HepG2 (cell line): Measurements from ENCODE around the gene EPHA1. TPM values are rescaled to one million over a fixed set of nuclear protein-coding genes. Genes with fewer than 3 reads are reported as not detected.

Experiments used
- CTCF ChIP-seq: sonication (generic); formaldehyde crosslinking; IDR thresholded peaks from 2 replicates; pipeline ENCODE4 v1.5.0; 2020; ENCODE audit warnings: mild to moderate bottlenecking, missing genetic modification reagents, moderate library complexity
- DBP ChIP-seq: sonication (generic); formaldehyde crosslinking; IDR thresholded peaks from 2 replicates; pipeline ENCODE4 v1.4.0; 2020; ENCODE audit warnings: missing genetic modification reagents; ENCODE audit errors: not compliant biosample characterization
- ESRRA ChIP-seq: sonication (generic); formaldehyde crosslinking; IDR thresholded peaks from 2 replicates; pipeline ENCODE4 v1.5.1; 2020; ENCODE audit warnings: mild to moderate bottlenecking, low read depth, missing genetic modification reagents
- NFIB ChIP-seq: sonication (generic); formaldehyde crosslinking; IDR thresholded peaks from 2 replicates; pipeline ENCODE4 v1.9.0; 2021; ENCODE audit warnings: missing genetic modification reagents, mild to moderate bottlenecking, borderline replicate concordance
- RFX1 ChIP-seq: fragments of 450-650 bp; IDR thresholded peaks from 2 replicates; pipeline ENCODE4 v1.6.1; 2017
- SRF ChIP-seq: IDR thresholded peaks from 2 replicates; pipeline ENCODE4 v1.6.1; 2011; ENCODE audit warnings: mild to moderate bottlenecking, low read depth, low read length, moderate library complexity
- ZBTB46 ChIP-seq: sonication (generic); formaldehyde crosslinking; IDR thresholded peaks from 2 replicates; pipeline ENCODE4 v1.4.0; 2020; ENCODE audit warnings: mild to moderate bottlenecking, missing genetic modification reagents, borderline replicate concordance
- ZNF550 ChIP-seq: sonication (generic); formaldehyde crosslinking; IDR thresholded peaks from 2 replicates; pipeline ENCODE4 v1.4.0; 2020; ENCODE audit warnings: mild to moderate bottlenecking, missing genetic modification reagents, borderline replicate concordance
- ZNF746 ChIP-seq: sonication (generic); formaldehyde crosslinking; IDR thresholded peaks from 2 replicates; pipeline ENCODE4 v1.8.0; 2022; ENCODE audit warnings: mild to moderate bottlenecking, missing genetic modification reagents
- ZSCAN31 ChIP-seq: sonication (generic); formaldehyde crosslinking; IDR thresholded peaks from 2 replicates; pipeline ENCODE4 v1.5.0; 2020; ENCODE audit warnings: low read depth, mild to moderate bottlenecking, missing genetic modification reagents
- polyA plus RNA-seq, 8 experiments: library from polyadenylated mRNA; depleted of rRNA in 3 of 8; stranded (reverse) in 7 of 8; unstranded in 1 of 8; fragments of >200 nt; fragmentation: Illumina TruSeq in 4 of 8; extraction: Trizol in 4 of 8; gene quantifications; 2 replicates each; pipeline versions ENCODE4 v1.2.1 to v1.2.3, GENCODE V29; 2011 to 2016; ENCODE audit warnings: low read depth in 4 of 8, missing spikeins in 1 of 8, mixed read lengths in 1 of 8; ENCODE audit not compliant: insufficient read depth in 1 of 8
- total RNA-seq, 5 experiments: library from RNA; depleted of rRNA; stranded (reverse); fragments of >200 nt; fragmentation: Illumina TruSeq; extraction: Trizol; gene quantifications; 2 replicates each; pipeline ENCODE4 v1.2.3, GENCODE V29; 2016; ENCODE audit warnings: low read depth in 1 of 5

EPHA1 gene
- total and polyA plus RNA-seq, 2 of the 13 experiments (the other 11 are each of a cell fraction or from before 2014, with no cell fraction given), result 4.6 to 17.1 TPM

DNA sequence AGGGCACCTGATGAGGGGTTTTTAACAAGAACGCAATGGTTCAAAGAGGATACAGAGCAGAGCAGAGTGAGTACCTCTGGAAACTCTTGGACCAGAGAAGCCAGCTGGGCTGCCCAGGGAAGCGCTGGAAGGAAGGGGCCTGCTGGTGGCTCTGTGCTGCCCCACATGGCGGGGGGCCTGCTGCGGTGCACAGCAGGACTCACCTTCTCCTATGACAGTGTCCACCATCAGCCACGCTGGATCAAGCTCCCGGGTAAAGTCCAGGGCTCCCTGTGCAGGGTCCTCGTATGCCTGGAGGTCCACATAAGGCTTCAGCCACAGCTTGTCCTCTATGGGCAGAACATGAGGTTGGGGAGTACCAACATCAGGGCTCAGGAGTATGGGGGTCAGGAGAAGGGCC lies 12.5 kb downstream of the EPHA1 start (continued):
- 0 out of 2 replicates have a peak, but pooled peaks have one; percentile 21 for TF ChIP-seq ZSCAN31
- TF ChIP-seq CTCF (CRISPR knock-in tag), result 0 out of 2 replicates have a peak, but pooled peaks have one; percentile 28
- TF ChIP-seq ZNF550 (CRISPR knock-in tag), result 0 out of 2 replicates have a peak, but pooled peaks have one; percentile 14
- TF ChIP-seq NFIB, result no peak
- TF ChIP-seq ZBTB46 (CRISPR knock-in tag), result no peak
- 0 out of 2 replicates have a peak, but pooled peaks have one; percentile 6 for TF ChIP-seq ESRRA (CRISPR knock-in tag)
- no peak for TF ChIP-seq RFX1
- no peak for TF ChIP-seq SRF
- TF ChIP-seq DBP, result no peak
- no peak for TF ChIP-seq ZNF746
